ENCODE results near the gene CDKN2B-AS1.

DNA sequence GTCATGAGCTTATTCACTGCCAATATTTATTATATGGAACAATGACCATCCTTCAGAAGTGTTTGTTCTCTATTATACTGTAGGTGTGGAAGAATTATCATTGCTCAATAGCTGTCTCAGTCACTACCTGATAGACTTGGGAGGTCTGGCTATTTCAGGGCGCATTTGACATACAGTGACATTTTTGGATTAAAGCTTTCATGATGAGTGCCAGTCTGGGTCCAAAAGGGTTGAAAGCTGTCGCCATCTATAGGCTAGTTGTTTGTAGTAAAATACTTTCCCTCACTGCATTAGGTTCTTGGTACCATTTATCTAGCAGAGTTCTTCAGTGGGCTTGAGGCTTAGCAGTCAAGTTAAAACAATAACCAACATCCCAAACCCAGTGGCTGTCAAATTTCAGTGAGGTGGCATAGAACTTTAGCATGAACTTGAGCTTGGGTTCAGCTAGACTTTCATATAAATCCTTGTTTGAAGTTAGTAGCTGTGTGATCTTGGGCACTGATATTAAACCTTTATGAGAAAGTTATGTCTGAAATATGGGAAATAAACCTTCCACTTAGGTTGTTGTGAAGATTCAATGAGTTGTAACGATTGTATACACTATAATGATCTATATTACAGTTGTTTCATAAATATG, 125.0 kb downstream of the CDKN2B-AS1 start:
- no peak for TF ChIP-seq POLR2A (IDR thresholded peaks at IDR 0.05)
- TF ChIP-seq, protein P1, sequence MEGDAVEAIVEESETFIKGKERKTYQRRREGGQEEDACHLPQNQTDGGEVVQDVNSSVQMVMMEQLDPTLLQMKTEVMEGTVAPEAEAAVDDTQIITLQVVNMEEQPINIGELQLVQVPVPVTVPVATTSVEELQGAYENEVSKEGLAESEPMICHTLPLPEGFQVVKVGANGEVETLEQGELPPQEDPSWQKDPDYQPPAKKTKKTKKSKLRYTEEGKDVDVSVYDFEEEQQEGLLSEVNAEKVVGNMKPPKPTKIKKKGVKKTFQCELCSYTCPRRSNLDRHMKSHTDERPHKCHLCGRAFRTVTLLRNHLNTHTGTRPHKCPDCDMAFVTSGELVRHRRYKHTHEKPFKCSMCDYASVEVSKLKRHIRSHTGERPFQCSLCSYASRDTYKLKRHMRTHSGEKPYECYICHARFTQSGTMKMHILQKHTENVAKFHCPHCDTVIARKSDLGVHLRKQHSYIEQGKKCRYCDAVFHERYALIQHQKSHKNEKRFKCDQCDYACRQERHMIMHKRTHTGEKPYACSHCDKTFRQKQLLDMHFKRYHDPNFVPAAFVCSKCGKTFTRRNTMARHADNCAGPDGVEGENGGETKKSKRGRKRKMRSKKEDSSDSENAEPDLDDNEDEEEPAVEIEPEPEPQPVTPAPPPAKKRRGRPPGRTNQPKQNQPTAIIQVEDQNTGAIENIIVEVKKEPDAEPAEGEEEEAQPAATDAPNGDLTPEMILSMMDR (IDR thresholded peaks at IDR 0.05): peak in 1 of 3 experiments; percentile 18
